ENCODE data around the gene DLEC1. TPM values are rescaled to one million over a fixed set of nuclear protein-coding genes. Genes with fewer than 3 reads are reported as not detected.
"Not testable (repeated sequence)": the region's sequence is repeated elsewhere in the genome, so short reads cannot be mapped to it uniquely, and the experiment has no call there.

Gene DLEC1
- total and polyA plus RNA-seq, 2 experiments from 2014 or later, result 0.15 TPM; not detected in 1

DNA sequence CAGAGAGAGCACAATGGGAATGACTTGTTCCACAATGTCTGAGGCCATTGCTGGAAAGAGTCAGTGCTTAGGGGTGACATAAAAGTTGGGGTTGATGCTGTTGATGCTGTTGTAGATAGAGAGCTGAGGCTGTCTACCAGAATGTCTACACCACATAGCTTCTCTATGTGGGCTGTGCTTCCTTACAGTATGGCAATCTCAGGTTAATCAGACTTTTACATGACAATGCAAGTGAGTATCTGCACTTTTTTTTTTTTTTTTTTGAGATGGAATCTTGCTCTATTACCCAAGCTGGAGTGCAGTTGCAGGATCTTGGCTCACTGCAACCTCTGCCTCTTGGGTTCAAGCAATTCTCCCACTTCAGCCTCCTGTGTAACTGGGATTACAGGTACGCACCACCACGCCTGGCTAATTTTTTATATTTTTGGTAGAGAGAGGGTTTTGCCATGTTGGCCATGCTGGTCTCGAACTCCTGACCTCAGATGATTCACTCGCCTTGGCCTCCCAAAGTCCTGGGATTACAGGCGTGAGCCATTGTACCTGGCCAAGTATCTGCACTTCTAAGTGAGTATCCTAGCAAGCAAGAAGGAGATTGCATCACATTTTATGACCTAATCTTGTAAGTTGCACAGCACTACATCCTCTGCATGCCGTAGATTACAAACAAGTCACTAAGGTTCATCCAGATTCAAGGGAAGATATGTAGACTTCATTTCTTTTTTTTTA, 28.7 kb downstream of the DLEC1 start:
- H3K36me3 ChIP-seq (ENCODE audit: low read depth), result no peaks in the 10 kb centered on the region
- no peak overlapping the region for H3K4me2 ChIP-seq (ENCODE audit: unreplicated experiment)
- DNase-seq, result peak; percentile 24
- 74 to 75% methylated on average over 6 of the region's 6 CpGs for WGBS, 2 experiments (ENCODE audit: low coverage in 1 of 2, low lambda C conversion rate in 2 of 2, missing lambda C conversion rate in 2 of 2)
- in situ Hi-C loops (cut with MboI), result no loop called here
- no peaks in the 10 kb centered on the region for H3K9me3 ChIP-seq (ENCODE audit: low read depth)
- H3K79me2 ChIP-seq (ENCODE audit: insufficient read depth), result no peaks in the 10 kb centered on the region
- H2AFZ ChIP-seq, result no peak overlapping the region
- no peak overlapping the region for H3K27ac ChIP-seq
- no peaks in the 10 kb centered on the region for H3K4me1 ChIP-seq (ENCODE audit: insufficient read depth)
- H3K4me3 ChIP-seq, result no peak overlapping the region
- no peak for TF ChIP-seq EZH2 (IDR thresholded peaks at IDR 0.05; ENCODE audit: insufficient read depth, poor library complexity, severe bottlenecking)
- no peak for TF ChIP-seq EZH2phosphoT487 (IDR thresholded peaks at IDR 0.05; ENCODE audit: insufficient read depth, low read depth)
- no peak overlapping the region for H3K9ac ChIP-seq
- H3K27me3 ChIP-seq (replicated peaks; ENCODE audit: insufficient read depth), result peaks cover 10% of the 10 kb centered on the region
- H4K20me1 ChIP-seq (ENCODE audit: insufficient read depth), result no peaks in the 10 kb centered on the region
- no peaks in the 10 kb centered on the region for H3K9me2 ChIP-seq (ENCODE audit: insufficient read depth)
- no peaks in the 10 kb centered on the region for H3F3A ChIP-seq (ENCODE audit: insufficient read depth)

- no peak overlapping the region for H3K9ac ChIP-seq
- no peak overlapping the region for H3K27ac ChIP-seq
- H3K36me3 ChIP-seq (ENCODE audit: low read depth), result no peaks in the 10 kb centered on the region
- no peak for TF ChIP-seq EZH2 (IDR thresholded peaks at IDR 0.05; ENCODE audit: insufficient read depth, poor library complexity, severe bottlenecking)
- TF ChIP-seq EZH2phosphoT487 (IDR thresholded peaks at IDR 0.05; ENCODE audit: insufficient read depth, low read depth), result no peak
- no peaks in the 10 kb centered on the region for H3K79me2 ChIP-seq (ENCODE audit: insufficient read depth)
- H3K9me3 ChIP-seq (ENCODE audit: low read depth), result no peaks in the 10 kb centered on the region
- H2AFZ ChIP-seq, result no peak overlapping the region
- no peak overlapping the region for H3K4me2 ChIP-seq (ENCODE audit: unreplicated experiment)
- no peaks in the 10 kb centered on the region for H3K4me1 ChIP-seq (ENCODE audit: insufficient read depth)
- WGBS, 2 experiments (ENCODE audit: low coverage in 1 of 2, low lambda C conversion rate in 2 of 2, missing lambda C conversion rate in 2 of 2), result 39 to 59% methylated on average over 2 of the region's 2 CpGs
- no peaks in the 10 kb centered on the region for H3F3A ChIP-seq (ENCODE audit: insufficient read depth)
- in situ Hi-C loops (cut with MboI), result no loop called here
- no peaks in the 10 kb centered on the region for H3K9me2 ChIP-seq (ENCODE audit: insufficient read depth)
- H4K20me1 ChIP-seq (ENCODE audit: insufficient read depth), result no peaks in the 10 kb centered on the region
- H3K4me3 ChIP-seq, result no peak overlapping the region
- peaks cover 10% of the 10 kb centered on the region; the same call in 1 of the 2 replicates for H3K27me3 ChIP-seq (replicated peaks; ENCODE audit: insufficient read depth)
- no peak for DNase-seq
Observed at GRCh38 chr3:38070013-38070412, 31.0 kb downstream of the DLEC1 start.

DNA sequence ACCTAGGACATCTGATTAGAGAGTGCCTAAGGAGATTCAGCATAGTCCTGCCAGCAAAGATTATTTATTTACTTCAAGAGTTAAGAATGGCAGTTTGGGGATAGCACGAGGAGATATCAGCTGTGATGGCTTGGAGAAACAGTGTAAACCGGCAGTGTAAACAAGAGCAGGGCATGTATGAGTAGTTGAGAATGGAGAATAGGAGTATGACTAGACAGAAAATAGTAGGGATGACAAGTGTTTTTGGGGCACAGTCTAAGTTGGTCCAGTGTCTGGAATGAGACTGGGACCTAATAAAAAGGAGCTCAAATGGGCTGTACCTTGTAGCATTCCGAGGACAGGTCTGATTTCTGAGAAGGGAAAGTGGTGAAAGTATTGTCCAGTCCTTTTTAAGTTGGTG, 38.1 kb downstream of the DLEC1 start:
- not testable (repeated sequence) for H2AFZ ChIP-seq

GRCh38 chr3:38082296-38082695, 43.3 kb downstream of the DLEC1 start:
- H4K20me1 ChIP-seq (ENCODE audit: insufficient read depth); H3K9me2 ChIP-seq (ENCODE audit: insufficient read depth); H3K27ac ChIP-seq; H3K9ac ChIP-seq; H3K27me3 ChIP-seq (replicated peaks; ENCODE audit: insufficient read depth); H3K4me3 ChIP-seq; in situ Hi-C loops (cut with MboI); H3K4me2 ChIP-seq (ENCODE audit: unreplicated experiment); H3K36me3 ChIP-seq (ENCODE audit: low read depth); H3K79me2 ChIP-seq (ENCODE audit: insufficient read depth); DNase-seq; H3K4me1 ChIP-seq (ENCODE audit: insufficient read depth); H3F3A ChIP-seq (ENCODE audit: insufficient read depth); H3K9me3 ChIP-seq (ENCODE audit: low read depth); H2AFZ ChIP-seq: not testable (repeated sequence)
- WGBS, 2 experiments (ENCODE audit: low coverage in 1 of 2, low lambda C conversion rate in 2 of 2, missing lambda C conversion rate in 2 of 2), result 76 to 79% methylated on average over 6 to 14 of the region's 16 CpGs

More for the DNA sequence above, 38.1 kb downstream of the DLEC1 start:
- in situ Hi-C loops (cut with MboI); H3K9me3 ChIP-seq (ENCODE audit: low read depth); H4K20me1 ChIP-seq (ENCODE audit: insufficient read depth); H3K4me1 ChIP-seq (ENCODE audit: insufficient read depth); H3K27ac ChIP-seq; H3K4me2 ChIP-seq (ENCODE audit: unreplicated experiment); H3K27me3 ChIP-seq (replicated peaks; ENCODE audit: insufficient read depth); H3K4me3 ChIP-seq; H3K9me2 ChIP-seq (ENCODE audit: insufficient read depth); H3K9ac ChIP-seq; H3K36me3 ChIP-seq (ENCODE audit: low read depth); DNase-seq; H3K79me2 ChIP-seq (ENCODE audit: insufficient read depth); H3F3A ChIP-seq (ENCODE audit: insufficient read depth): not testable (repeated sequence)
- WGBS, 2 experiments (ENCODE audit: low coverage in 1 of 2, low lambda C conversion rate in 2 of 2, missing lambda C conversion rate in 2 of 2), result 51 to 60% methylated on average over 2 to 3 of the region's 3 CpGs

- H3K4me2 ChIP-seq (ENCODE audit: unreplicated experiment); H3K27ac ChIP-seq; in situ Hi-C loops (cut with MboI); H3K9me2 ChIP-seq (ENCODE audit: insufficient read depth); H3K9me3 ChIP-seq (ENCODE audit: low read depth); H2AFZ ChIP-seq; H3K36me3 ChIP-seq (ENCODE audit: low read depth); H3K4me3 ChIP-seq; H3K79me2 ChIP-seq (ENCODE audit: insufficient read depth); DNase-seq; H3F3A ChIP-seq (ENCODE audit: insufficient read depth); H3K4me1 ChIP-seq (ENCODE audit: insufficient read depth); H4K20me1 ChIP-seq (ENCODE audit: insufficient read depth); H3K27me3 ChIP-seq (replicated peaks; ENCODE audit: insufficient read depth); H3K9ac ChIP-seq: not testable (repeated sequence)
- WGBS, 2 experiments (ENCODE audit: low coverage in 1 of 2, low lambda C conversion rate in 2 of 2, missing lambda C conversion rate in 2 of 2), result no CpG with 5 or more reads among the region's 1 CpG
Observed at GRCh38 chr3:38083254-38083653, 44.2 kb downstream of the DLEC1 start.
